Testis (tissue), 3 donors: Measurements from ENCODE around the gene TUBGCP5. TPM values are rescaled to one million over a fixed set of nuclear protein-coding genes. Genes with fewer than 3 reads are reported as not detected.

ENCODE experiments used
- DNase-seq: peaks from one replicate; pipeline ENCODE4 v3.0.0-alpha.2; 2019
- H3K27ac ChIP-seq, 2 donors: fragments of 200-600 bp; sonication (generic); one replicate each; pipeline ENCODE4 v1.5.1; 2019
- H3K27me3 ChIP-seq: fragments of 200-600 bp; sonication (generic); one replicate; pipeline ENCODE4 v1.5.1; 2019
- H3K36me3 ChIP-seq: fragments of 200-600 bp; sonication (generic); one replicate; pipeline ENCODE4 v1.5.1; 2017; ENCODE audit warnings: low read depth; ENCODE audit errors: missing control alignments
- H3K4me1 ChIP-seq: fragments of 200-600 bp; sonication (generic); one replicate; pipeline ENCODE4 v1.5.1; 2019
- H3K4me3 ChIP-seq, 2 donors: fragments of 200-600 bp; sonication (generic); one replicate each; pipeline ENCODE4 v1.5.1; 2017 to 2019
- H3K9me3 ChIP-seq: fragments of 200-600 bp; sonication (generic); one replicate; pipeline ENCODE4 v1.5.1; 2017
- POLR2A ChIP-seq: fragments of 450-650 bp; IDR thresholded peaks from one replicate; pipeline ENCODE4 v1.6.1; 2017; ENCODE audit warnings: antibody characterized with exemption, mild to moderate bottlenecking, moderate library complexity
- WGBS, 2 donors: methylation state at CpG; one replicate each; pipeline ENCODE4 v1.1.5; 2018; 5-methylcytosine and 5-hydroxymethylcytosine counted together
- intact Hi-C: fragments of 100-400 bp; cut with DNase I; formaldehyde crosslinking; loops from one replicate; pipeline ENCODE4 v1.15.1; 2023; ENCODE audit warnings: low total_unique reads
- polyA plus RNA-seq: library from polyadenylated mRNA; stranded (reverse); fragments of 350-450 nt; fragmentation: Illumina TruSeq; extraction: RNeasy Lipid Tissue Mini Kit (QIAGEN cat#74804); gene quantifications from one replicate; pipeline ENCODE4 v1.2.3, GENCODE V29; 2014; ENCODE audit warnings: low read depth, low replicate concordance; ENCODE audit not compliant: insufficient read depth
- total RNA-seq, 2 donors: library from RNA; depleted of rRNA; stranded (reverse); fragments of >200 nt; gene quantifications; one replicate each; pipeline ENCODE4 v1.2.3, GENCODE V29; 2016
- TF ChIP-seq, protein P1 (sequence below), 3 experiments: fragments of 450-650 bp in 2 of 3; fragments of 200-600 bp in 1 of 3; sonication (generic) in 1 of 3; IDR thresholded peaks; one replicate each; pipeline ENCODE4 v1.5.1; 2016 to 2019; ENCODE audit warnings: antibody characterized with exemption in 3 of 3, mild to moderate bottlenecking in 2 of 3, moderate library complexity in 1 of 3

TUBGCP5 gene
- total and polyA plus RNA-seq, 3 donors from 2014 or later = 28.6 to 55.1 (median 45.8) TPM

DNA sequence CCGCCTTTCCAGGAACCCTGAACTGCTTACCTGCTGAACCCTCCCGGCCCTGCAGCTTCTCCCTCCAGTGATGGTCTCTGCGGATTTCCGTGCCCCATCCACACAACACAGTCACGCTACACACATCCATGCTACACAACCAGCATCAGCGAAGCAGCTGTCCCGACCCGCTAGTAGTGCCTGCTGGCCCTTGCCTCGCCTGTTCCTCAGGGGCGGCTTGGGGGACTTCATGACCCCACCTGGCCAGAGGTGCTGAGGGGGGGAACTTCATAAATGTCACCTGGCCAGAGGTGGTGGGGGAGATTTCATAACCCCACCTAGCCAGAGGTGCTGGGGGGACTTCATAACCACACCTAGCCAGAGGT is 530 bp upstream of the TUBGCP5 start:
- peaks cover 7% of the 10 kb centered on the region for H3K4me1 ChIP-seq
- no peaks in the 10 kb centered on the region for H3K36me3 ChIP-seq
- no peaks in the 10 kb centered on the region for H3K9me3 ChIP-seq
- 14 to 26% methylated on average over 9 to 10 of the region's 10 CpGs for WGBS, 2 donors
- H3K27me3 ChIP-seq = no peaks in the 10 kb centered on the region
- H3K4me3 ChIP-seq = peak overlapping the region; percentile 80 to 95
- DNase-seq = no peak
- peak overlapping the region in 1 of 2 donors; percentile 82 for H3K27ac ChIP-seq
- intact Hi-C loops = no loop called here
- TF ChIP-seq POLR2A = no peak
- TF ChIP-seq, protein P1, sequence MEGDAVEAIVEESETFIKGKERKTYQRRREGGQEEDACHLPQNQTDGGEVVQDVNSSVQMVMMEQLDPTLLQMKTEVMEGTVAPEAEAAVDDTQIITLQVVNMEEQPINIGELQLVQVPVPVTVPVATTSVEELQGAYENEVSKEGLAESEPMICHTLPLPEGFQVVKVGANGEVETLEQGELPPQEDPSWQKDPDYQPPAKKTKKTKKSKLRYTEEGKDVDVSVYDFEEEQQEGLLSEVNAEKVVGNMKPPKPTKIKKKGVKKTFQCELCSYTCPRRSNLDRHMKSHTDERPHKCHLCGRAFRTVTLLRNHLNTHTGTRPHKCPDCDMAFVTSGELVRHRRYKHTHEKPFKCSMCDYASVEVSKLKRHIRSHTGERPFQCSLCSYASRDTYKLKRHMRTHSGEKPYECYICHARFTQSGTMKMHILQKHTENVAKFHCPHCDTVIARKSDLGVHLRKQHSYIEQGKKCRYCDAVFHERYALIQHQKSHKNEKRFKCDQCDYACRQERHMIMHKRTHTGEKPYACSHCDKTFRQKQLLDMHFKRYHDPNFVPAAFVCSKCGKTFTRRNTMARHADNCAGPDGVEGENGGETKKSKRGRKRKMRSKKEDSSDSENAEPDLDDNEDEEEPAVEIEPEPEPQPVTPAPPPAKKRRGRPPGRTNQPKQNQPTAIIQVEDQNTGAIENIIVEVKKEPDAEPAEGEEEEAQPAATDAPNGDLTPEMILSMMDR (IDR thresholded peaks at IDR 0.05) = no peak

DNA sequence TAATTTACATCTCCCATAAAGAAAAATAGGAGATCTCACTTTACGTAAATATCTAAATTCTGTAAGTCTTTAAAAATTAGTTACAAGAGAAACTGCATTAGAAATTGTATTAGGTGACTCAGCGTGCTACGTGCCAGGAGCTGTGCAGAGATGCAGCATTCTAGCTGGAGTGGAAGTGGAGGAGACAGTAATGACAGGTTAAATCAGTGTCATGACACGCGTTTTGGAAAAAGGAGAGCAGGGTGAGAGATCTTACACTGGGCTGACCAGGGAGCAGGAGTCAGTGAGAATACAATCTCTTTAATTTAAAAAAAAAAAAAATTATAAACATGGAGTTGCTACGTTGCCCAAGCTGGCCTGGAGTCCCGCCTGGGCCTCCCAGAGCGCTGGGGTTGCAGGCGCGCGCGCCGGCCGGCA is 635 bp downstream of the TUBGCP5 start:
- 3 to 4% methylated on average over 14 of the region's 14 CpGs for WGBS, 2 donors
- Histone ChIP-seq H3K27ac (peak overlapping the region; percentile 50 to 82), H3K9me3 (no peaks in the 10 kb centered on the region), H3K4me3 (peak overlapping the region; percentile 80 to 95), H3K27me3 (no peaks in the 10 kb centered on the region), H3K4me1 (peaks cover 7% of the 10 kb centered on the region), H3K36me3 (no peaks in the 10 kb centered on the region)
- TF ChIP-seq, protein P1 (IDR thresholded peaks at IDR 0.05) = no peak
- TF ChIP-seq POLR2A = no peak
- no peak for DNase-seq
- intact Hi-C loops = no loop called here

DNA sequence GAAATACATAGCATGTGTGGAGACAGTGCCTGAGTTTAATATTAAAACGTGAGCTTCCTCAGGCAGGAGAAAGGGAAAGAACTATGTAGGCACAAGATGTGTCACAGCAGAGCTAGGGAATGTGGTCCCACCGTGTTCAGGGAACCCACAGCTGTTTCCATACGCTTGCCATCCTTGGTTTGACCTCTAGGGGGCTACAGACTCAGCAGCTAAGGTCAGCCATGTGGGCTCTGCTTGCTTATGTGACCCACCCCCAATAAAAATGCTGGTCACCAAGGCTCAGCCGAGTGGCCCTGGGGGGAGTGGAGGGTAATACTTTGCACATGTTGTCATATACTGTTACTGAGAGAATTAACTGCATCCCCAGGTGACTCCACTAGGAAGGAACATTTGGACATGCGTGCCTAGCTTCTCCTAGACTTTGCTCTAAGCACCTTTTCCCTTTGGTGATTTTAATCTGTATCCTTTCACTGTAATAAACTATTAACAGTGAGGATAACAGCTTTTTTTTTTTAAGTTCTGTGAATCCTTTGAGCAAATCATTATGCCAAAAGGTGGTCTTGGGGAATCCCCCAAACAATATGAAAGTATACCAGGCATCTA is 3.3 kb downstream of the TUBGCP5 start:
- WGBS, 2 donors = 55 to 58% methylated on average over 5 of the region's 5 CpGs
- H3K27me3 ChIP-seq = no peaks in the 10 kb centered on the region

DNA sequence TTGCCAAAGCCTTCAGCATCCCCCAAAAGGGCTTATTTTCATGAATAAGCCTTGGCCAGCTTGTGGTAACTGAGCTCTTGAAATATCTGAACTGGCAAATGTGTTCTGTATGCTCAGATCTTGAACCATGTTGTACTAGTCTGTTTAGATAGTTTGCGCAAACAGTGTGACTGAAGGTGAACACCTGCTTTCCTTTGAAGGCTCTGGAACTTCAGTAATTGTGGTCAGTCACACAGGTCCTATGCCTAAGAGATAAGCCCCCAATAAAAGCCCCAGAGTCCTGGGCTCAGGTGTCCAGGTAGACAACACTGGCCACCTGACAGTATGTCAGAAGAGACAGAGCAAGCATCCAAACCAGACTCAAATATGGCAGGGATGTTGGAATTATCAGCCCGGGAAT is 5.4 kb downstream of the TUBGCP5 start:
- no peak for DNase-seq
- 95 to 98% methylated on average over 2 of the region's 2 CpGs for WGBS, 2 donors
- no peak for TF ChIP-seq POLR2A
- TF ChIP-seq, protein P1 (IDR thresholded peaks at IDR 0.05) = no peak
- intact Hi-C loops = no loop called here
- Histone ChIP-seq H3K4me3 (no peak overlapping the region), H3K36me3 (no peaks in the 10 kb centered on the region), H3K4me1 (peaks cover 7% of the 10 kb centered on the region), H3K9me3 (no peaks in the 10 kb centered on the region), H3K27me3 (no peaks in the 10 kb centered on the region), H3K27ac (no peak overlapping the region)

More for the DNA sequence above, 3.3 kb downstream of the TUBGCP5 start:
- no peak overlapping the region for H3K27ac ChIP-seq
- no peaks in the 10 kb centered on the region for H3K36me3 ChIP-seq
- H3K4me1 ChIP-seq = peaks cover 7% of the 10 kb centered on the region
- H3K9me3 ChIP-seq = no peaks in the 10 kb centered on the region
- peak; percentile 71 for DNase-seq
- H3K4me3 ChIP-seq = no peak overlapping the region
- TF ChIP-seq POLR2A = no peak
- TF ChIP-seq, protein P1 (IDR thresholded peaks at IDR 0.05) = peak in 2 of 3 experiments; percentile 40 to 65
- intact Hi-C loops = no loop called here

DNA sequence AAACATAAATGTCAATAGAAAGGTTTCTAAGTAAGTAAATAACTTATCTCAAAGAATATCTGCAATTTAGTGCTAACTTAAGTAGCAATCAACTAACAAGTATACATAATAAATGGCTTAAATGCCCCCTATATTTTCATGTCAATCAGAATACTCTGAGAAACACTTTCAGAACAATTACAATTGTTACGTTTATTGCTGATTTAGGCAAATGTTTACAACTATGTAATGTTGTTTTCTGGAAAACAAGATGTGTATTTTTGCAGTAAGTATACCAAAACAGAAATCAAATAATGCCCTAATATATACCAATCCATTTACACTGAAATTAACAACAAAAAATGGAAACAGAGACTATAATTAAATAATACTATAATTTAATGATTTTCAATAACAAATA is 13.2 kb downstream of the TUBGCP5 start:
- Histone ChIP-seq H3K27me3 (no peaks in the 10 kb centered on the region), H3K36me3 (no peaks in the 10 kb centered on the region), H3K9me3 (no peaks in the 10 kb centered on the region), H3K4me1 (no peaks in the 10 kb centered on the region), H3K27ac (no peak overlapping the region), H3K4me3 (no peak overlapping the region)
- intact Hi-C loops = no loop called here
- TF ChIP-seq, protein P1 (IDR thresholded peaks at IDR 0.05) = no peak
- TF ChIP-seq POLR2A = no peak
- DNase-seq = no peak
- WGBS, 2 donors = 88 to 96% methylated on average over 1 of the region's 1 CpG
